ENCODE results near the gene MCU.
"Not testable (repeated sequence)": the region's sequence is repeated elsewhere in the genome, so short reads cannot be mapped to it uniquely, and the experiment has no call there.

Gene MCU

DNA sequence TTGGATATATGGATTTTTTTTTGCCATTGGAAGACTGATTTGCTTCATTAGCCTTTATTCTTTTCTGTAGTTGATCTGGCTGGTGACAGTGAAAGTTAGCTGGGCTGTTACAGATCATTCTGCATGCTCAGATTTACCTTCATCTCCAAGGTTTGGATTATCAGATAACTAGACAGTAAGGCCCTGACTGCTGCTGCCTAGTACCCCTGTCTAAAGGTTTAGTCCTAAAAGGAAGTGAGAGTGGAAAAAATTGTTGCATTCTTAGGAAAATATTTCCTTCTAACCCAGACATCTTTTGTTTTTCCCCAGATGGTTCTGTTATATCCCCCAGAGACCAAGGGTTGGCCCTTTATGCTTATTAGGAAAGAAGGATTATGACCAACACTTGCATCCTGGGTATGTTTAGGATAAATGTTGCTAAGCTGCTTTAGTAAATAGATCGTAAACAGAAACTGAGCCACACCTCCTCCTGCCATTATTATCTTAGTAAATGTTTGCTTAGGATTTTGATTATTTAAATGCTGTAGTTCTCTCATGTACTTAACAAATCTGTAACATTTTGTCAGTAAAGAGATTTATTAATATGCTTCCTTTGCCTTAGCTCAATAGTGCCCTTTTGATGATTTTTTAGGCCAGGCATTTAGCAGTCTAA lies 44.4 kb downstream of the MCU start:
- peak; percentile 30 for FAIRE-seq

DNA sequence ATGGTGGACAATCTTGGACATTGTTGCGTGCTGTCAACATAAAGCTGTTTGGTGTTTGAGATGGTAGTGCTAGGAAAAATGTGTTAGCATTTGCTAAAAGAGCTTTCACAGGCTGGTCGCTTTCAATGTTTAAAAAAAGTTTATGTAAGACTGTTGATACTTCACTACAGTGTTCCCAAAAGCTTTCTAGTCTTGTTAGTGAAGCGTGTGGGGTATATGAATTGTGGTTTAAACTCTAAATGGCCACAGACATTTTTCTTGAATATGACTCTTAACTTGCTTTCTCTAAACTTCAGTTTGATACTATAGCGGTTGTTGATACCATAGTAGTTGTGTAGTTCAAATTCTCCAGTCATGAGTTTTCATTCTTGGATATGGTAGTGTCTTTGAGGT lies 44.9 kb downstream of the MCU start:
- DNase-seq (ENCODE audit: insufficient read length) = no peak
- FAIRE-seq = no peak

More for the DNA sequence above, 44.4 kb downstream of the MCU start:
- DNase-seq (ENCODE audit: insufficient read length) = no peak
- TF ChIP-seq POLR2AphosphoS5 (IDR thresholded peaks at IDR 0.05; ENCODE audit: low read depth, low read length) = no peak
- no peak for TF ChIP-seq TAF1 (IDR thresholded peaks at IDR 0.05; ENCODE audit: borderline replicate concordance, low read depth, low read length)
- no peak for TF ChIP-seq POLR2A (IDR thresholded peaks at IDR 0.05; ENCODE audit: low read depth, low read length)

DNA sequence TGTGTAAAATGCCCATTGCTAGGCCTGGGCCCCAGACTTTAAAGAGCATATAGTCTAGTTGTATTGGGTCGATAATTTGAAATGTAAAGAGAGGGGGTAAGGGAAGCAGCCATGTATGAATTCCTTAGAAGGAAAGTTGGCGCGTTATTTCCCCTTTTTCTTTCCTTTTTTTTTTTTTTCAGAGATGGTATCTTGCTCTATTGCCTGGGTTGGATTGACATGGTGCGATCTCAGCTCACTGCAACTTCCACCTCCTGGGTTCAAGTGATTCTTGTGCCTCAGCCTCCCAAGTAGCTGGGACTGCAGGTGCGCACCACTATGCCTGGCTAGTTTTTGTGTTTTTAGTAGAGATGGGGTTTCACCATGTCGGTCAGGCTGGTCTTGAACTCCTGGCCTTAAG lies 45.4 kb downstream of the MCU start:
- not testable (repeated sequence) for DNase-seq (ENCODE audit: insufficient read length); FAIRE-seq

More for the DNA sequence above, 44.9 kb downstream of the MCU start:
- TF ChIP-seq POLR2A (IDR thresholded peaks at IDR 0.05; ENCODE audit: low read depth, low read length) = no peak
- no peak for TF ChIP-seq POLR2AphosphoS5 (IDR thresholded peaks at IDR 0.05; ENCODE audit: low read depth, low read length)
- TF ChIP-seq TAF1 (IDR thresholded peaks at IDR 0.05; ENCODE audit: borderline replicate concordance, low read depth, low read length) = no peak

DNA sequence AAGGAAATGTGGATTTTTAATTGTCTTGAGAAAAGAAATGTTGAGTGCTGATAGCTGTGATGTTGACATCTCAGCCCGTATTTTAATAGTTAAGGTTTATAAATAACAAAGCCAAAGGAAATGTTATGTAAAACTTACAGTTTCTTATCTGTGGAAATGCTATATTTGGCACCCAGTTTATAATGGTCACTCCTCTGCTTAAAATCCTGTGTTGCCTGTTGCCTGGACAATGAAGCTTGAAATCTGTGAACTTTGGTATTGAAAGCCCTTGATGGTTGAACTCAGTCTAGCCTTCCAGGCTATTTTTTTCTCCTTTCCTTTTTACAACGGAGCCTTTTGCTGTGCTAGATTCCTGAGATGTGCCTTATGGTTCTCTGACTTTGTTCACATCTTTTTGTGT lies 46.5 kb downstream of the MCU start:
- DNase-seq (ENCODE audit: insufficient read length) = no peak
- FAIRE-seq = no peak
- no peak for TF ChIP-seq POLR2A (IDR thresholded peaks at IDR 0.05; ENCODE audit: low read depth, low read length)
- TF ChIP-seq TAF1 (IDR thresholded peaks at IDR 0.05; ENCODE audit: borderline replicate concordance, low read depth, low read length) = no peak
- TF ChIP-seq POLR2AphosphoS5 (IDR thresholded peaks at IDR 0.05; ENCODE audit: low read depth, low read length) = no peak

DNA sequence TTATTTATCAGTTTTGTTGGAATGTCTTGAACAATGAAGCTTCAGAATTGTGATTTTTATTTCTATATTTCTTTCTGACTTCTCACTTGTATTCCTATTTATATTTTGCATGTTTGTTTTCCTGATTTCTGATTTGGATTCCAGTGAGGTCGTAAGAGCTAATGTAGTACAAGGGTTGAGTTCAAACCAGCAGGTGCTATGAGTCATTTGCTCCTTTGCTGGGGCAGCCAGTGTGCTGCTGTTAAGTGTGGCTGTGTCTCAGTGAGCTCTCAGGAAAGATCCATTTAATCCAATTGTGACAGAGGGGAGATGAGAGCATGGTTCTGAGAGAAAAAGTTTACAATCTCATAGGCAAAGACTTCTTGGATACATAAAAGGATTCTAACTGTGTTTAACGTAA lies 48.6 kb downstream of the MCU start:
- TF ChIP-seq POLR2AphosphoS5 (IDR thresholded peaks at IDR 0.05; ENCODE audit: low read depth, low read length) = no peak
- TF ChIP-seq POLR2A (IDR thresholded peaks at IDR 0.05; ENCODE audit: low read depth, low read length) = no peak
- no peak for TF ChIP-seq TAF1 (IDR thresholded peaks at IDR 0.05; ENCODE audit: borderline replicate concordance, low read depth, low read length)
- DNase-seq (ENCODE audit: insufficient read length) = no peak
- no peak for FAIRE-seq

DNA sequence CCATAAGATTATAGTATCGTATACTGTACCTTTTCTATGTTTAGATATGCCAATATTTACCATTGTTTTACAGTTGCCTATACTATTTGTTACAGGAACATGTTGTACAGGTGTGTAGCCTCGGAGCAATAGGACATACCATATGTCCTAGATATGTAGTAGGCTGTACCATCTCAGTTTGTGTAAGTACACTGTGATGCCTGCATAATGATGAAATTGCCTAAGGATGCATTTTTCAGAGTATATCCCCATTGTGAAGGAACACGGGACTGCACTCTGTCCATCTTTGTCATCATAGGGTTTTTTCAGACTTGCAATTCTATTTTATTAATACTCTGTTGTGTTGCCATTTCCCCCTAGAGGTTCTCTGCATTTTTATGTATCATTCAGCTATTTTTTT lies 50.1 kb downstream of the MCU start:
- TF ChIP-seq POLR2AphosphoS5 (IDR thresholded peaks at IDR 0.05; ENCODE audit: low read depth, low read length) (no peak), POLR2A (IDR thresholded peaks at IDR 0.05; ENCODE audit: low read depth, low read length) (no peak), TAF1 (IDR thresholded peaks at IDR 0.05; ENCODE audit: borderline replicate concordance, low read depth, low read length) (no peak)
- DNase-seq (ENCODE audit: insufficient read length) (no peak), FAIRE-seq (no peak)

DNA sequence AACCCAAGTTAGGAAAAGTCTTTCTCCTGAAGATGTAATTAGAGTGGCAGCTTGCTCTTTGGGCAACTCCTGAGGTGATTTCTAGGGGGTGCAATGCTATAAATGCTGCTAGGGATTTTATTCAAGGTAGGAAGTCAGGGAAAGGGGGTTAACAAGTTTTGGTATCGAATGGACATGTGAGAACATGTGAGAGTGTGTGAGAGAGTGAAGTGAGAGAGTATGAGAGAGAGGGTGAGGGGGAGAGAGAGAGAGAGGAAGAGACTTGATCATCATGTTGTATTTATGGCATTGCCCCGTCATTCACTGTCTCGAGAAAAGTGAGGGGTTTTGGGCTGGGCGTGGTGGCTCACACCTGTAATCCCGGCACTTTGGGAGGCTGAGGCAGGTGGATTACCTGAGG lies 50.9 kb downstream of the MCU start:
- FAIRE-seq = no peak

DNA sequence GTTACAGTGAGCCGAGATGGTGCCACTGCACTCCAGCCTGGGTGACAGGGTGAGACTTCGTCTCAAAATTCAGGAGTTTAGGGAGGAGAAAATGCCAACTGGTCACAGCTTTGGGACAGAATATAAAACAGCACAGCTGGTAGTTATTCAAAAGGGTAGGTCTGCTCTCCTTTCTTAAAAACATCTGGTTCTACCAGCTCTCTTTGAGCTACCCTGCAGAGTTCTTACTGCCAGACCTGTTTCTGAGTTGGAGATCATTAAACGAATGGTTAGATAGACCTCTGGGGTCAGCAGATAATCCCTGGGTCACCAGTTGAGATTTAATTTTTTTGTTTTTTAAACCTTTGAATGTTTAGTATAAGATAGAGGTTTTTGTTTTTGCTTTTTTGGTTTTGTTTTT lies 52.6 kb downstream of the MCU start:
- FAIRE-seq (no peak), DNase-seq (ENCODE audit: insufficient read length) (no peak)
- no peak for TF ChIP-seq POLR2AphosphoS5 (IDR thresholded peaks at IDR 0.05; ENCODE audit: low read depth, low read length)
- TF ChIP-seq POLR2A (IDR thresholded peaks at IDR 0.05; ENCODE audit: low read depth, low read length) = no peak
- no peak for TF ChIP-seq TAF1 (IDR thresholded peaks at IDR 0.05; ENCODE audit: borderline replicate concordance, low read depth, low read length)

More for the DNA sequence above, 50.9 kb downstream of the MCU start:
- no peak for TF ChIP-seq POLR2AphosphoS5 (IDR thresholded peaks at IDR 0.05; ENCODE audit: low read depth, low read length)
- no peak for TF ChIP-seq POLR2A (IDR thresholded peaks at IDR 0.05; ENCODE audit: low read depth, low read length)
- TF ChIP-seq TAF1 (IDR thresholded peaks at IDR 0.05; ENCODE audit: borderline replicate concordance, low read depth, low read length) = no peak
- DNase-seq (ENCODE audit: insufficient read length) = no peak

DNA sequence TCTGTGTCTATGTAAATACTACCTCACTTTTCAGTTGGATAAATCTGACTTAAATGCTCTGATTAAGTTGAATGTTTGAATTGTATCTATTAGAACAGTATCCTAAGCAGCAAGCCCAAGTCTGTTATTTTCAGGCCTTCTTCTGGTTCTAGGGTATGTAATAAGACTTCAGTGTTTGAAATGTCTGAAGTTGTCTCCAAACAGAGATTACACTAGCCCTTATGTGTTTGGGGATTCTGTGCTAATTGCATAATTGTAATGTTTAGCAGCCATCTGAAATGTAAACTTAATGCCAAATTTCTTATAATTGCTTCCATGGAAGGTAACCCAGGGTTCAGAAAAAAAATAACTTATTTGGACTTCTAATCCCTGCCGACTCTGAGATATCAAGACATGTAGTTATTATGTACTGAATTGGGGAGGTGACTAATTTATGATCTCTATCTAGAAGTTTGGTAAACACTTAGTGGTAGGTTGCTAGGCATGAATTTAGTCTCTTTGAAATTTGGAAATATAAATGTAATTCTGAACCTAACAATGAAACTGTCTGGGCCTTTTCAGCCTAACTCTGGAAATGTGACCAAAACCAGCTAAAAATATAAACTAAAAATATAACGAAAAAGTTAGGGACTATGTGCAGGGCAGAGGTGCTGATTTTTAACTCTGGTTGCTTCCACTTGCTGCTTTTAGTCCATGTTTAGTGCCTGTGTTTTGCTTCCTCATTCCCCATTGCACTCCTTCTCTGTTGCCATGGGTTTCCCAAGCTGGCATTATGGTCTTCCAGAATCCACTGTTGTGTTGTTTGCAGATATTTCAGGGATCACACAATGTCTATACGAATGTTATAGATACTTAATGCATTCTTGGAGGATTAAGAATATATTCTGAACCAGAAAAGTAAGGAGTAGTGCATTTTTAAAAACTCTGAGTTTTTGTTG lies 54.8 kb downstream of the MCU start:
- TF ChIP-seq TAF1 (IDR thresholded peaks at IDR 0.05; ENCODE audit: borderline replicate concordance, low read depth, low read length) = no peak
- no peak for TF ChIP-seq POLR2A (IDR thresholded peaks at IDR 0.05; ENCODE audit: low read depth, low read length)
- no peak for TF ChIP-seq POLR2AphosphoS5 (IDR thresholded peaks at IDR 0.05; ENCODE audit: low read depth, low read length)
- DNase-seq (ENCODE audit: insufficient read length) (no peak), FAIRE-seq (no peak)

DNA sequence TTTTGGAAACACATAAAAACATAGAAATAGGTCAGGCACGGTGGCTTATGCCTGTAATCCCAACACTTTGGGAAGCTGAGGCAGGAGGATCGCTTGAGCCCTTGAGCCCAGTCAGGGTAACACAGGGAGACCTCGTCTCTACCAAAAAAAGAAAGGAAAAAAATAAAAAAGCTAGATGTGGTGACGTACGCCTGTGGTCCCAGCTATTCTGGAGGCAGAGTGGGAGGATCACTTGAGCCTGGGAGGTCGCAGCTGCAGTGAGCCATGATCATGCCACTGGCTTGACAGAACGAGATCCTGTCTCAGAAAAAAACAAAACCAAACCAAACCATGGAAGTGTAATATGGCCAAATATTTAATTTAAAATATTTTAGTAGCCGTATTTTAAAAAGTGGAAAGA lies 55.6 kb downstream of the MCU start:
- TF ChIP-seq POLR2A (IDR thresholded peaks at IDR 0.05; ENCODE audit: low read depth, low read length) = no peak
- TF ChIP-seq POLR2AphosphoS5 (IDR thresholded peaks at IDR 0.05; ENCODE audit: low read depth, low read length) = no peak
- TF ChIP-seq TAF1 (IDR thresholded peaks at IDR 0.05; ENCODE audit: borderline replicate concordance, low read depth, low read length) = no peak
- FAIRE-seq (no peak), DNase-seq (ENCODE audit: insufficient read length) (no peak)

DNA sequence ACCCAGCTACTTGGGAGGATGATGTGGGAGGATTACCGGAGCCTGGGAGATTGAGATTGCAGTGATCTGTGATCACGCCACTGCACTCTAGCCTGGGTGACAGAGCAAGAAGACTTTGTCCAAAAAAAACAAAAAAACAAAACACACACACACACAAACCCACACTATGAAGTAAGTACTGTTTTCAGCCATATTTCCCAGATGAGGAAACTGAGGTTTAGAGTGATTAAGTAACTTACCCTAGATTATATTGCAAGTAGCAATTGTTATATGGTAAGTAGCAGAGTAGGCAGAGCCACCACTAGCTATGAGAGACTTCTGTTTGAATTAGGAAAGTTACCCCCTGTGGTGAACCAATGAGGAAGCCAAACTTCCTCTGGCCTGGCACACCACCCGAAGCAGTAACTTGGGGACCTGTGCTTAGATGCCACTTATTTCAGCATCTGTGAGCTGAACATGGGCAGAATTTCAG lies 61.9 kb downstream of the MCU start:
- no peak for DNase-seq (ENCODE audit: insufficient read length)
- no peak for FAIRE-seq
- TF ChIP-seq POLR2A (IDR thresholded peaks at IDR 0.05; ENCODE audit: low read depth, low read length) = no peak
- TF ChIP-seq POLR2AphosphoS5 (IDR thresholded peaks at IDR 0.05; ENCODE audit: low read depth, low read length) = no peak
- no peak for TF ChIP-seq TAF1 (IDR thresholded peaks at IDR 0.05; ENCODE audit: borderline replicate concordance, low read depth, low read length)

Measured in GM12892 (cell line).